ENCODE data around the gene ASB1.

ASB1 gene

GRCh38 chr2:238489896-238490295, 63.2 kb downstream of the ASB1 start:
- DNase-seq (ENCODE audit: low read depth in 3 of 3, low spot score in 1 of 3) = no peak

GRCh38 chr2:238492840-238493239, 66.1 kb downstream of the ASB1 start:
- DNase-seq (ENCODE audit: low read depth in 3 of 3, low spot score in 1 of 3) = no peak

DNA sequence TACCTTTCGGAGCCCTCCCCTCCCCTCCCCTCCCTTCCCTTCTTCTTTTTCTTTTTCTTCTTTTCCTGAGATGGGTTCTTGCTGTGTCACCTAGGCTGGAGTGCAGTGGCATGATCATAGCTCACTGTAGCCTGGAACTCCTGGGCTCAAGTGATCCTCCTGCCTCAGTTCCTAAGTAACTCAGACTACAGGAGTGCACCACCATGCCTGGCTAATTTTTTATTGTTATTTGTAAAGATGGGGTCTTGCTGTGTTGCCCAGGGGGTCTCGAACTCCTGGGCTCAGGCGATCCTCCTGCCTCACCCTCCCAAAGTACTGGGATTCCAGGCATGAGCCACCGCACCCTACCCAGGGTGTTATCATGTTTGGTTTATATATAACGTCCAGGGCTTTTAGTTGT, 66.7 kb downstream of the ASB1 start:
- no peak for DNase-seq (ENCODE audit: low read depth in 3 of 3, low spot score in 1 of 3)

- no peak for DNase-seq (ENCODE audit: low read depth in 3 of 3, low spot score in 1 of 3)
Observed at GRCh38 chr2:238493880-238494572, 67.3 kb downstream of the ASB1 start.

- no peak for DNase-seq (ENCODE audit: low read depth in 3 of 3, low spot score in 1 of 3)
Observed at GRCh38 chr2:238494573-238494961, 67.8 kb downstream of the ASB1 start.

- no peak for DNase-seq (ENCODE audit: low read depth in 3 of 3, low spot score in 1 of 3)
Observed at GRCh38 chr2:238495422-238495821, 68.7 kb downstream of the ASB1 start.

DNA sequence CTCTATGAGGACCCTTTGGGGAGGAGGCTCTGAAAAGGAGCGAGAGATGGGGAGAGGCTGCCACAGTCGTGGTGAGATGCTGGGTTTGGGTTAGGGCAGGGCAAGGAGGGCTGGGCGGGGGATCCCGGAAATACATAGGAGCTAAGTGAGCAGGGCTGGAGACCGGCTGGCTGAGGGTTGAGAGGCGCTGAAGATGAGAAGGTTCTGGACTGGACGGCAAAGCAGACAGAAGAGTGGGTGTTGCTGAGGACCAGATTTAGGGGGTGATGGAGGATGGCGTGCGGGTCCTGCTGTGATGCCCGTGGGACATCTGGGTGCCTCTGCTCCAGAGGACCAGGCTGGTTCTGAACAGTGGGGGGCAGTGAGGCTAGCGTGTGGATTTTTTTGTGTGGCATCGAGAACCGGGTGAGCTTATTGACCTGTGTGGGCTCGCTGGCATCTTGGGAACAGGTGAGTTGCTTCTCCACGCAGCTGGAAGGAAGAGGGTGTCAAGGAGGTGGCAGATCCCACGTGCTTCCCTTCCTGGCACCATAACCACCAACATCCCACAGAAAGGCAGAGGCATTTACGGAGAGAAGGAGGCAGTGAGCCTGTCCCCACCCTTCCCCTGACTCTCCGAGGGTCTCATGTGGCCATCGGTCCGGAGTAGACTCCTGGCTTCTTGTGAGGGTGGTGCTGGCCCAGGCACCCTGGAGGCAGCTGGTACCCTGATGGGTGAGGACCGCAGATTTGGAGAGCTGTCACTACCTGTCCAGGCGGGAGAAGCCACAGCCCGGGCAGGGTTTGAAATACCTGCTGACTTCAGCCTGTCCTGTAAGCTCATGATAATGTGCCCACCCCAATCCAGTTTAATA, 70.3 kb downstream of the ASB1 start:
- no peak for DNase-seq (ENCODE audit: low read depth in 3 of 3, low spot score in 1 of 3)

GRCh38 chr2:238497610-238498005, 70.9 kb downstream of the ASB1 start:
- DNase-seq (ENCODE audit: low read depth in 3 of 3, low spot score in 1 of 3) = no peak

DNA sequence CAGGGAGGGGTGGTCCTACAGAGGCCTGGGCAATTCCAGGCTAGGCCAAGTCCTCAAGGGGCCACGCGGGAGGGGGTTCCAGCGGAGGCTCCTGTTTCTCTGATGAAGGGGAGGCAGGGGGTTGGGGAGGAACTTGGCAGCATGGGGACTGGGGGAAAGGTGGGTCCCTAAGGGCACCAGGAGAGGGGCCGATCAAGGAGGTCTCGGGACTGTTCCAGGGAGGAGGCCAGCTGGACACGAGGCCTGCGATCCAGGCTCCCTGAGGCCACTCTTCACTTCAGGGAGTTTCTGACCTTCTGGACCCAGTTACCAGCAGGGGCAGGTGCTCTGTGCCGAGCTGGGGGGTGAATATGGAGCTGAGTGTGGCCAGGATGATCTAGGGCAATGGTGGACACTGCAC, 71.5 kb downstream of the ASB1 start:
- DNase-seq (ENCODE audit: low read depth in 3 of 3, low spot score in 1 of 3) = no peak

GRCh38 chr2:238498691-238499295, 72.1 kb downstream of the ASB1 start:
- no peak for DNase-seq (ENCODE audit: low read depth in 3 of 3, low spot score in 1 of 3)

- DNase-seq (ENCODE audit: low read depth in 3 of 3, low spot score in 1 of 3) = no peak
Observed at GRCh38 chr2:238499731-238500580, 73.2 kb downstream of the ASB1 start.

- DNase-seq (ENCODE audit: low read depth in 3 of 3, low spot score in 1 of 3) = no peak
Observed at GRCh38 chr2:238501311-238501710, 74.6 kb downstream of the ASB1 start.

All from stimulated activated CD4-positive, alpha-beta T cell treated with anti-CD3 and anti-CD28 coated beads, TNF-alpha, amount 100 ng/mL, for 1 hour (primary cell).